Measurements from ENCODE around the gene HLCS. TPM values are rescaled to one million over a fixed set of nuclear protein-coding genes. Genes with fewer than 3 reads are reported as not detected.
A peak's percentile ranks its signal among the peaks of the same experiment; 100 is the strongest.

The HLCS gene
- total RNA-seq (2014; rRNA removed; shearing (Covaris generic)), result 23.0 and 30.8 TPM in 2 replicates

DNA sequence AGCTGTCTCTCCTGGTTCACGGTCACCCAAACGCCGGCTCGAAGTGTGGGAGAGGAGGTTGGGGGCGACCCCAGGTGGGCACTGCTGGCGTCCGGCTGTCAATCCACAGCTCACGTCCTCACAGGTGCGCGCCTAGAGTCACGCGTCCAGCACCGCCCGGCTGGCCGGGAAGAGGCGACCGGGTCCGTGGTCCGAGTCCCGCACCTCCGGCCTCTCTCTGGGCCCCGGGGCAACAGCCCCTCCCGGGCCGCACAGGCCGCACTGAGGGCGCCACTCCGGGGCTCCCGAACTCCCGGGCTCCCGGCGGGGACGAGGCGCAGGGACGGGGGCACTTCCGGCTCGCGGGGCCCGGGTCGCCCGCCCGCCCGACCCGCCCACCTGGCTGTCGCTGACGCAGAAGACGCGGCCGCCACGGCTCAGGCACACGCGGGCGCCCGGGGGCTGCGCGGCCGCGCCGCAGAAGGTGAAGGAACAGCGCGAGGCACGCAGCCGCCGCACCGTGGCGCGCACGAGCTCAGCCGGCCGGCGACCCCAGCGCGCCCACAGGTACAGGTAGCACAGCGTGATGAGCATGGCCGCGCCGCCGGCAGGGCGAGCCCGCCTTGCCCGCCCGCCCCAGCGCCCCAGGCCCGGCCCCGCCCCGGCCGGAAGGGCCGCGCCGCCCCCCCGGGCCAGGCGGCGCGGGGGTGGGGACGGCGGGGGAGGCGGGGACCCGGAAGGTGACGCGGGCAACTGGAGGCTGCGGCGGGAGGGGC lies at the start of gene HLCS:
TSS of gene HLCS (minus strand) at position 604 of the 755 bp plus-strand sequence. CDS start at position 573, 31 bp downstream.

DNA sequence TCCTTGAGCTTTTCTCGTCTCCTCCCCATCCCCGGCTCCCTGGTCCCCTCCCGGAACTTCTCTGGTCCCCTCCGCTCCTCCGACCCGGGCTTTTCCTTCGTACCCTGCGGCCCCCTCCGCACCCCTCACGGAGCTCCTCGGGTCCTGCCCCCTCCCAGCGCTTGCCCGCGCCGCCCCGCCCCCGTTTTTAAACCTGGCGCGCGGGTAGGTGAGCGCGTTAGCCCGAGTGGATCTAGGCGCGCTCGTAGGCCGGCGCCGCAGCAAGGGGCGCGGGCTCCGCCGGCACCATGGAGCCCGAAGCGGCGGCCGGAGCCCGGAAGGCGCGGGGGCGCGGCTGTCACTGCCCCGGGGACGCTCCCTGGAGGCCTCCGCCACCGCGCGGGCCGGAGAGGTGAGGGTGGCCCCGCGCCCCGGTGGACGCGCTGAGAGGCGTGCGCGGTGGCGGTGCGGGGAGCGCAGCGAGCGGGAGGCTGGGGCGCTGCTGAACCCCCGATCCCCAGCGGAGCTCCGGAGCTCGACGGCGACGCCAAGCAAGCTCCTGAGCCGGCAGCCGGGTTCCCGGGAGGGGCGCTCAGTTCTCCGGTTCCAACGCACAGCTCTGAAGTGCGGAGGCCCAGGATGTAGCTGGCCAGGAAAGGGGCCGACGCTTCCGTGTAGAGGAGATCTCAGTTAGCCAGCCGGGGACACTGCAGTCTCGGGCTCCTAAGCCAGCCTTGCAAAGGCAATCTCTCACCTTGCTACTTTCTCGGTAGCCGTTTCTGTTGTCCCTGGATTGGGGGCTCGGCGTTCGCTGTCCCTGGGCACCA lies 40.2 kb upstream of the HLCS start, which contains the start of gene RIPPLY3:
TSS of gene RIPPLY3 (plus strand) at position 217 of the 806 bp plus-strand sequence. CDS start at position 288, 71 bp downstream.

Small RNAs within 50 kb of the gene (small RNA-seq; reads per million reads assigned to genes)
- gene RF00019 (not detected), gene RNA5SP491 (5.1 reads per million, percentile 84 among the genes with 10 or more reads in this experiment)

Other genes starting within 250 kb of the HLCS start
- not detected in 2 replicates for gene RIPPLY3, start 40.0 kb upstream of the HLCS start, total RNA-seq (2014; rRNA removed; shearing (Covaris generic))
- 6.9 and 15.5 TPM in 2 replicates for gene PIGP, start 106.4 kb upstream of the HLCS start, total RNA-seq (2014; rRNA removed; shearing (Covaris generic))
- 44.4 and 67.6 TPM in 2 replicates for gene TTC3, start 106.6 kb upstream of the HLCS start, total RNA-seq (2014; rRNA removed; shearing (Covaris generic))